A673 (cell line): ENCODE data around the gene MITF. TPM values are rescaled to one million over a fixed set of nuclear protein-coding genes. Genes with fewer than 3 reads are reported as not detected.

Experiments
- BruUV-seq: library from RNA; stranded (reverse); fragments of 400-500 nt; replicated peaks from 2 replicates; lab custom pipeline; 2021; lab: Mats Ljungman, UMichigan
- CTCF ChIA-PET: fragments of 300-600 bp; sonication (Branson Sonifier 250); formaldehyde crosslinking; loops from one replicate; lab custom pipeline; 2022; ENCODE audit warnings: antibody characterized with exemption; lab: Charles Lee
- POLR2A ChIA-PET: fragments of 300-600 bp; sonication (Branson Sonifier 250); formaldehyde crosslinking; loops from one replicate; lab custom pipeline; 2022; ENCODE audit warnings: antibody characterized with exemption; ENCODE audit not compliant: low non-redundant PET; lab: Charles Lee
- DNase-seq: peaks from one replicate; pipeline ENCODE4 v3.0.0-alpha.2; 2015; ENCODE audit warnings: low spot score
- H3K27ac ChIP-seq: fragments of 200-600 bp; sonication (generic); 2 replicates; pipeline ENCODE4 v1.5.1; 2016; ENCODE audit warnings: mixed run types, low read depth, mild to moderate bottlenecking, mixed read lengths, antibody characterized with exemption, low read length; ENCODE audit not compliant: poor library complexity, severe bottlenecking
- H3K27me3 ChIP-seq: fragments of 200-600 bp; sonication (generic); replicated peaks from 2 replicates; pipeline ENCODE4 v1.6.1; 2017; ENCODE audit warnings: mixed run types, low read depth, mild to moderate bottlenecking, mixed read lengths, antibody characterized with exemption, low read length; ENCODE audit not compliant: insufficient read depth, poor library complexity
- H3K36me3 ChIP-seq: fragments of 200-600 bp; sonication (generic); 2 replicates; pipeline ENCODE4 v1.6.1; 2016; ENCODE audit warnings: mixed run types, mild to moderate bottlenecking, mixed read lengths, antibody characterized with exemption, low read length; ENCODE audit not compliant: insufficient read depth, poor library complexity, severe bottlenecking
- H3K4me1 ChIP-seq: fragments of 200-600 bp; sonication (generic); 2 replicates; pipeline ENCODE4 v1.6.1; 2017; ENCODE audit warnings: mixed run types, mild to moderate bottlenecking, mixed read lengths, antibody characterized with exemption, low read length; ENCODE audit not compliant: insufficient read depth, poor library complexity, severe bottlenecking
- H3K4me3 ChIP-seq: fragments of 200-600 bp; sonication (generic); 2 replicates; pipeline ENCODE4 v1.5.1; 2016; ENCODE audit warnings: low read depth, mixed run types, mild to moderate bottlenecking, mixed read lengths, low read length; ENCODE audit not compliant: poor library complexity, severe bottlenecking
- H3K9me3 ChIP-seq: fragments of 200-600 bp; sonication (generic); 2 replicates; pipeline ENCODE4 v1.6.1; 2016; ENCODE audit warnings: mixed run types, low read depth, mild to moderate bottlenecking, mixed read lengths, antibody characterized with exemption, low read length; ENCODE audit not compliant: poor library complexity, severe bottlenecking
- EZH2 ChIP-seq: fragments of 200-600 bp; sonication (generic); IDR thresholded peaks from 2 replicates; pipeline ENCODE4 v1.6.1; 2017; ENCODE audit warnings: borderline replicate concordance, low read depth, mild to moderate bottlenecking, mixed read lengths, antibody characterized with exemption, low read length; ENCODE audit not compliant: poor library complexity, severe bottlenecking
- intact Hi-C: fragments of 100-400 bp; cut with micrococcal nuclease; formaldehyde crosslinking; loops from one replicate; pipeline ENCODE4 v1.10.0; 2022; ENCODE audit not compliant: unreplicated experiment
- total RNA-seq: library from RNA; stranded (reverse); gene quantifications from 2 replicates; pipeline ENCODE4 v1.2.3, GENCODE V29; 2021
- TF ChIP-seq, protein P1 (sequence below): fragments of 300-800, 200-600 bp; sonication (generic); conservative IDR thresholded peaks from 2 replicates; pipeline ENCODE4 v1.5.1; 2017; ENCODE audit warnings: low read depth, mild to moderate bottlenecking, antibody characterized with exemption, low read length, moderate library complexity, mixed read lengths

MITF gene
- total RNA-seq, 1 experiment from 2014 or later: 0.52 TPM

DNA sequence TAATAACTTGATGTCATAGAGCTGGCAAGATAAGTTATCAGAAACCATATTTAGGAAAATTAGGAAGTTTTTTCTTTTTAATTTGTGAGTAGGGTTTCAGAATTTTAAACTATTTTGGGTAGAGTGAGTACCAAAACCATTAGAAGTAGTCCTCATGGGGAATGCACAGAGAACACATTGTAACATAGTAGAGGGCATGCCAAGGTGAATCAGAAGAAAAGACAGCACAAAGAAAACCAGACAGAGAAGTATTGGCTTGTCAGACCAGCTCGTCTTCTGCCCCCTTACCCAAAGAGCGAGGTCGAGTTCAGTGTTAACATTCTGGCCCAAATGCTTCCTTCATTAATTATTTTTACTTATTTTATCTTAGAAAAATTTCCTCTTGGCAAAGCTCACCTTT is 139.0 kb downstream of the MITF start:
- intact Hi-C loops: no loop called here
- Histone ChIP-seq H3K9me3 (no peaks in the 10 kb centered on the region), H3K4me3 (no peak overlapping the region), H3K36me3 (no peaks in the 10 kb centered on the region), H3K4me1 (no peaks in the 10 kb centered on the region), H3K27me3 (no peaks in the 10 kb centered on the region), H3K27ac (no peak overlapping the region)
- CTCF ChIA-PET: no interaction called here
- no TSS peak for BruUV-seq
- POLR2A ChIA-PET: no interaction called here
- TF ChIP-seq EZH2: no peak
- TF ChIP-seq, protein P1, sequence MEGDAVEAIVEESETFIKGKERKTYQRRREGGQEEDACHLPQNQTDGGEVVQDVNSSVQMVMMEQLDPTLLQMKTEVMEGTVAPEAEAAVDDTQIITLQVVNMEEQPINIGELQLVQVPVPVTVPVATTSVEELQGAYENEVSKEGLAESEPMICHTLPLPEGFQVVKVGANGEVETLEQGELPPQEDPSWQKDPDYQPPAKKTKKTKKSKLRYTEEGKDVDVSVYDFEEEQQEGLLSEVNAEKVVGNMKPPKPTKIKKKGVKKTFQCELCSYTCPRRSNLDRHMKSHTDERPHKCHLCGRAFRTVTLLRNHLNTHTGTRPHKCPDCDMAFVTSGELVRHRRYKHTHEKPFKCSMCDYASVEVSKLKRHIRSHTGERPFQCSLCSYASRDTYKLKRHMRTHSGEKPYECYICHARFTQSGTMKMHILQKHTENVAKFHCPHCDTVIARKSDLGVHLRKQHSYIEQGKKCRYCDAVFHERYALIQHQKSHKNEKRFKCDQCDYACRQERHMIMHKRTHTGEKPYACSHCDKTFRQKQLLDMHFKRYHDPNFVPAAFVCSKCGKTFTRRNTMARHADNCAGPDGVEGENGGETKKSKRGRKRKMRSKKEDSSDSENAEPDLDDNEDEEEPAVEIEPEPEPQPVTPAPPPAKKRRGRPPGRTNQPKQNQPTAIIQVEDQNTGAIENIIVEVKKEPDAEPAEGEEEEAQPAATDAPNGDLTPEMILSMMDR: no peak
- no peak for DNase-seq

DNA sequence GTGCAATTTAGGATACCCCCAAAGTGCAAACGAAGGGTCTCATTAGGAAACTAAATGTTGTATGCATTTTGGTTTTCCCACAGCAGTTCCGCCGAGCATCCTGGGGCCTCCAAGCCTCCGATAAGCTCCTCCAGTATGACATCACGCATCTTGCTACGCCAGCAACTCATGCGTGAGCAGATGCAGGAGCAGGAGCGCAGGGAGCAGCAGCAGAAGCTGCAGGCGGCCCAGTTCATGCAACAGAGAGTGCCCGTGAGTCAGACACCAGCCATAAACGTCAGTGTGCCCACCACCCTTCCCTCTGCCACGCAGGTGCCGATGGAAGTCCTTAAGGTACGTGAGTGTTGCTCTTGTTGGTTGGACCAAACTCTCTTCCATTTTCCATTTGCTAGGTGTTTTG is 139.8 kb downstream of the MITF start:
- POLR2A ChIA-PET: interaction anchor here (0.6 kb wide), 1 partner anchor 167 kb away, joined by 5 read pairs; no protein-coding TSS in a partner anchor

DNA sequence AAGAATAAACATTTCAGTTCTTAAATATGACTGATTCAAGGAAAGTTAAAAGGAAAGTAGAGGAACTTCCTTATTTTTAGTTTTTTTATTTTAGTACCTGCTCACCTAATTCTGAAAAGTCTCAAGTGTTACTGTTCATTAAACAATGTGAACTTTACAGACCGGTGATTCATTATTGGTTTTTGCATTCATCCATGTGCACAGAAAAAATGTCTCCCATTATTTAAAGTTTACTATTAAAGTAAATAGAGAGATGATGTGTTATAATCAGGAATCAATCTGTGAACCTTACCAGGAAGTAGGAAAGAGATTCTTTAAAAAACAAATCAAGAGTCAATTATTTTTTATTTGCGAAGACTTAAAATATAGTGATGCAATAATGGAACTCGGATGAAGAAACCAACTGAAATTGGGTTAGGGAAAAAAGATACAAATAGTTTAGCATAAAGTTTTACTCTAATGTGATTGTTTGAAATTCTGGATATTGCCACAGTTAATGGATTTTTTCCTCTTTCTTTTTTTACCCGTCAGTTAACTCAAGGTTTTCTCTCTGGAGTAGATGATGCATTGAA is 140.9 kb downstream of the MITF start:
- no peak for TF ChIP-seq EZH2
- TF ChIP-seq, protein P1: no peak
- Histone ChIP-seq H3K36me3 (no peaks in the 10 kb centered on the region), H3K27me3 (no peaks in the 10 kb centered on the region), H3K4me3 (no peak overlapping the region), H3K27ac (no peak overlapping the region), H3K9me3 (no peaks in the 10 kb centered on the region), H3K4me1 (no peaks in the 10 kb centered on the region)
- no TSS peak for BruUV-seq
- intact Hi-C loops: no loop called here
- POLR2A ChIA-PET: no interaction called here
- no peak for DNase-seq
- CTCF ChIA-PET: no interaction called here

More for the DNA sequence above, 139.8 kb downstream of the MITF start:
- H3K27ac ChIP-seq: no peak overlapping the region
- no peaks in the 10 kb centered on the region for H3K36me3 ChIP-seq
- no peaks in the 10 kb centered on the region for H3K4me1 ChIP-seq
- no peak overlapping the region for H3K4me3 ChIP-seq
- no TSS peak for BruUV-seq
- H3K9me3 ChIP-seq: no peaks in the 10 kb centered on the region
- TF ChIP-seq, protein P1: no peak
- TF ChIP-seq EZH2: no peak
- intact Hi-C loops: no loop called here
- no peak for DNase-seq
- no peaks in the 10 kb centered on the region for H3K27me3 ChIP-seq
- CTCF ChIA-PET: no interaction called here
